IPS DF 6.9 (cell line): ENCODE measurements around the gene MBTPS1.

Source experiments
- DNase-seq: peaks from one replicate; pipeline ENCODE4 v3.0.0-alpha.2; 2013; ENCODE audit warnings: low read depth, low spot score
- H3K27ac ChIP-seq: one replicate; pipeline ENCODE4 v1.5.1; 2013; ENCODE audit warnings: low read length, control low read depth
- H3K27me3 ChIP-seq: 2 replicates; pipeline ENCODE4 v1.6.1; 2013; ENCODE audit warnings: mild to moderate bottlenecking, low read length; ENCODE audit not compliant: control insufficient read depth, insufficient read depth
- H3K36me3 ChIP-seq: 2 replicates; pipeline ENCODE4 v1.6.1; 2013; ENCODE audit warnings: low read length; ENCODE audit not compliant: control insufficient read depth, insufficient read depth
- H3K4me1 ChIP-seq: 2 replicates; pipeline ENCODE4 v1.6.1; 2013; ENCODE audit warnings: low read length; ENCODE audit not compliant: control insufficient read depth, insufficient read depth
- H3K4me3 ChIP-seq: 2 replicates; pipeline ENCODE4 v1.5.1; 2013; ENCODE audit warnings: mild to moderate bottlenecking, low read length
- H3K9me3 ChIP-seq: 2 replicates; pipeline ENCODE4 v1.6.1; 2013; ENCODE audit warnings: low read length, inconsistent platforms; ENCODE audit not compliant: control insufficient read depth, insufficient read depth
- WGBS: extraction: QIAGEN DNeasy Blood & Tissue Kit; methylation state at CpG from one replicate; pipeline ENCODE4 v1.1.7; 2013; ENCODE audit warnings: mixed read lengths, missing lambda C conversion rate; ENCODE audit not compliant: insufficient read length, insufficient coverage; 5-methylcytosine and 5-hydroxymethylcytosine counted together

The MBTPS1 gene

DNA sequence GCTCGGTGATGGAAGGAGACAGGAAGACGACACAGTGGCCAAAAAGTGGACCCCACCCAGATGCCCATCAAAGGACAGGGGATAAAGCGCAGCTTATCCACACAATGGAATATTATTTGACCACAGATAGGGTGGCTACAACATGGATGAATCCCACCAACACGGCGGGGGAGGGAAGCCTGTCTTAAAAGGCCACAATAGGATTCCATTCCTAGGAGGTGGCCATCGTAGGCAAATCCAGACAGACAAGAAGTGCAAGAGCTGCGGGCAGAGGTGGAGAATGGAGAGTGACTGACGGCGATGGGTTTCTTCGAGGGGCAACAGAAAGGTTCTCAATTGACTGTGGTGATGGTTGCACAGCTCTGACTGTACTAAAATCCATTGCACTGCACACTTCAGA lies 90.1 kb downstream of the MBTPS1 start:
- no CpG with 5 or more reads among the region's 10 CpGs for WGBS
- Histone ChIP-seq H3K27me3 (no peaks in the 10 kb centered on the region), H3K36me3 (no peaks in the 10 kb centered on the region), H3K4me3 (no peak overlapping the region), H3K27ac (no peak overlapping the region), H3K9me3 (no peaks in the 10 kb centered on the region), H3K4me1 (no peaks in the 10 kb centered on the region; the same call in 1 of the 2 replicates)
- DNase-seq = no peak

DNA sequence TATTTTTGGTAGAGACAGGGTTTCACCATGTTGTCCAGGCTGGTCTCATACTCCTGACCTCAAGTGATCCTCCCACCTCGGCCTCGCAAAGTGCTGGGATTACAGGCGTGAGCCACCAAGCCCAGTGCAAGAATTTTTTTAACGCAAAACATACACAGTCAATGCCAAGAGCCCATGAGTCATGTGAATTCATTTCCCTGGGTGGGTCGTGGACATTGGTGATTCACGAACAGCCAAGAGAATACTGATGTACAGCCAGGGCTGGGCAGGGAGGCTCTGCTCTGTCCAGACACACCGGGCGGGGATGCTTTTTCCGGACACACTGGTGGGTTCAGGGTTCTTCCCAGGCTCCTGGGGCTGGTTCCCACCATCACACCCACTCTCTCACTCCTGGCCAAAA lies 91.9 kb downstream of the MBTPS1 start:
- Histone ChIP-seq H3K27ac (no peak overlapping the region), H3K9me3 (no peaks in the 10 kb centered on the region), H3K4me1 (no peaks in the 10 kb centered on the region), H3K36me3 (no peaks in the 10 kb centered on the region), H3K4me3 (no peak overlapping the region), H3K27me3 (no peaks in the 10 kb centered on the region)
- no peak for DNase-seq
- WGBS = no CpG with 5 or more reads among the region's 9 CpGs

DNA sequence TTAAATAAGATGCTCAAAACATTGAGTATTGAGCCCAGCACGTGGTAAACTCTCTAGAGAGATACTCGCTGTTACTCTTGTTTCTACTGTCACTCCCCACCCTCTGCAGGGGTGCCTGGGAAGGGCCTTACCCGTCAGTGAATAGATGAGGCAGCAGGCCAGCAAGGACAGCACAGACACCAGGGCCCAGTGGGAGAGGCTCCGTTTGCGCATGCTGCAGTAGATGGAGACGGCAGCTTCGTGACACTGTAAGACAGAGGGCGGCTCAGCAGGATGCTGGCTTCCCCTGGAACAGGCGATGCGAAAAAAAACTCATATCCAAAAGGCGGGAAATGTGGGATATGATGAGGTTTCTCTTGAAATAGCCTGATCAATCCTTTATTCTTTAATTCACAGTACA lies 94.1 kb downstream of the MBTPS1 start:
- WGBS = no CpG with 5 or more reads among the region's 11 CpGs
- DNase-seq = no peak
- Histone ChIP-seq H3K27me3 (no peaks in the 10 kb centered on the region), H3K9me3 (no peaks in the 10 kb centered on the region), H3K4me3 (no peak overlapping the region), H3K36me3 (no peaks in the 10 kb centered on the region), H3K27ac (no peak overlapping the region), H3K4me1 (no peaks in the 10 kb centered on the region)

DNA sequence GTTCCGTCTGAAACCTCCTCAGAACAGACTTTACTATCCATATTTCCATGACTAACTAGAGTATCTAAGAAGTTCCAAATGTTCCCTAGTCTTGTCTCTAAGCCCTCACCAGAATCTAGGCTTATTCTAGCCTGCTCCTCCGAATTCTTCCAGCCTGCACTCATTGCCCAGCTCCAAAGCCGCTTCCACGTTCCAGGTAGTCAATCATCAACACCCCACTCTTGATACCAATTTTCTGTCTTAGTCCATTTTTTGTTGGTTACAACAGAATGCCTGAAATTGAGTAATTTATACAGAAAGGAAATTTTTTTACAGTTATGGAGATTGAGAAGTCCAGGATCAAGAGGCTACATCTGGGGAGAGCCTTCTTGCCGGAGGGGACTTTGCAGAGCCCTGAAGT lies 95.3 kb downstream of the MBTPS1 start:
- no CpG with 5 or more reads among the region's 5 CpGs for WGBS
- no peaks in the 10 kb centered on the region for H3K4me1 ChIP-seq
- H3K27ac ChIP-seq = no peak overlapping the region
- no peaks in the 10 kb centered on the region for H3K36me3 ChIP-seq
- DNase-seq = no peak
- H3K4me3 ChIP-seq = no peak overlapping the region
- H3K27me3 ChIP-seq = no peaks in the 10 kb centered on the region
- no peaks in the 10 kb centered on the region for H3K9me3 ChIP-seq

DNA sequence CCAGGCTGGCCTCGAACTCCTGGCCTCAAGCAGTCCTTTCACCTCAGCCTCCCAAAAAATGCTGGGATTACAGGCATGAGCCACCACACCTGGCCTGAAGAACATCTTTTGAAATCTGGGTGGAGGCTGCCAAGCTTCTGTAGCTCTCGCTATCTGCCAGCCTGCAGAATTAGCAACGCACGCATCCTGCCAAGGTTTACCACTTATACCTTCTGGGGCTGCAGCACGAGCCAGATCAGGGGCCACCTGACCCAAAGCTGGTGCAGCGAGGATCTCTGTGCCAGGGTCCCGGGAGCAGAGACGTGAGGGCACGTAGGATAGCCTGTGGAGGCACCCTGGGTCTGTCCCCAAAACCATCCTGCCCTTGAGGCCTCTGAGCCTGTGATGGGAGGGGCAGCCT lies 96.4 kb downstream of the MBTPS1 start:
- WGBS = no CpG with 5 or more reads among the region's 9 CpGs
- H3K36me3 ChIP-seq = no peaks in the 10 kb centered on the region
- no peaks in the 10 kb centered on the region for H3K4me1 ChIP-seq

DNA sequence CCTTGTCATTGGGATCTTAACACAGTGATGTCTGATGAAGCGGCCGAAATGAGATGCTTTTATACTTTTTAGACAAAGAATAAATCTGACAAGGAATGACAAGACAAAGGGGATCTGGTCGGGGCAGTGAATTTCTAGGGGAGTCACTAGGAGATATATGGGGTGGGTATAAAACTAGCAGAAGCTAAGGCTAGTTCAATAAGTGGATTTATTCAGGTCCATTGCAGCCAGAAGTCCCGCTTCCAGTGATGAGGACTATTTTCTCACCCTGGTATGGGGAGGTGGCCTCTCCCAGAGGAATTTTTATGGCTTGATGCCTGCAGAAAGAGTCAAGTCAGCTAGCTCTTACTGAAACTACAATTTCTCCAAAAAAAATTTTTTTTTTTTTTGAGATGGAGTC lies 98.0 kb downstream of the MBTPS1 start:
- no CpG with 5 or more reads among the region's 4 CpGs for WGBS

More for the DNA sequence above, 96.4 kb downstream of the MBTPS1 start:
- no peak overlapping the region for H3K4me3 ChIP-seq
- H3K27ac ChIP-seq = no peak overlapping the region
- H3K27me3 ChIP-seq = no peaks in the 10 kb centered on the region
- no peak for DNase-seq
- H3K9me3 ChIP-seq = no peaks in the 10 kb centered on the region

DNA sequence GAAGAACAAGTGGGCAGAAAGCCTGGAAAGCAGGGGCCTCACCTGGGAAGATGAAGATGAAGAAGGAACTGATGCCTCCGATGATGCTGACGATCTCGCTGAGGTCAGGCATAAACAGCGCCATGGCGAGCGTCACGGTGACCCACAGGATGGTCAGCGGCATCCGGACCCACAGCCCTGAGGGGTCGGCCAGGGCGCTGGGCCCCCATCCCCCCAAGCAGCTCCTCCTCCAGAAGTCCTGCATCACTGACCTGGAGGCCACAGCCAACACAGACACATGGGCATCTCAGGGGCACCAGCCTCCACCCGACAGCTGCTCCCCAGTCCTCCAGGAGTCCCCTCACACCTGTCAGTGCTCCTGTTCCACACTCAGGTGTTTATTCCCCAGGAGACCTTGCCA lies 100.3 kb downstream of the MBTPS1 start:
- DNase-seq = no peak
- H3K27ac ChIP-seq = no peak overlapping the region
- no CpG with 5 or more reads among the region's 12 CpGs for WGBS
- H3K4me1 ChIP-seq = no peaks in the 10 kb centered on the region
- no peaks in the 10 kb centered on the region for H3K36me3 ChIP-seq
- no peak overlapping the region for H3K4me3 ChIP-seq
- no peaks in the 10 kb centered on the region for H3K27me3 ChIP-seq
- H3K9me3 ChIP-seq = no peaks in the 10 kb centered on the region

More for the DNA sequence above, 98.0 kb downstream of the MBTPS1 start:
- Histone ChIP-seq H3K4me3 (no peak overlapping the region), H3K27me3 (no peaks in the 10 kb centered on the region), H3K4me1 (no peaks in the 10 kb centered on the region), H3K27ac (no peak overlapping the region), H3K9me3 (no peaks in the 10 kb centered on the region), H3K36me3 (no peaks in the 10 kb centered on the region)
- DNase-seq = no peak

DNA sequence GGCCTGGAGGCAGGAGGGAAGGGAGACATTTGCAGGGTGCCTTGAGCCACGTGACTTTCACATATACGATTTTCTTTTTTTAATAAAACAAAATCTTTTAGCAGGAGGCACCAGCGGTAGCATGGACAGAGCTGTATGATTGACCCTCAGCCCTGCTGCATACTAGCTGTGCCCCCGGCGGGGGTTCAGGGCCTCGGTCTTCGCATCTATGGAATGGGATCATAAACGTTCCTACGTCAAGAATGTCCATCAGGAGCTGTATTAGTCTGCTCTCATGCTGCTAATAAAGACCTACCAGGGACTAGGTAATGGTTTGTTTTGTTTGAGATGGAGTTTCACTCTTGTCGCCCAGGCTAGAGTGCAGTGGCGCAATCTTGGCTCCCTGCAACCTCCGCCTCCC lies 101.3 kb downstream of the MBTPS1 start:
- WGBS = no CpG with 5 or more reads among the region's 12 CpGs
- H3K36me3 ChIP-seq = no peaks in the 10 kb centered on the region

DNA sequence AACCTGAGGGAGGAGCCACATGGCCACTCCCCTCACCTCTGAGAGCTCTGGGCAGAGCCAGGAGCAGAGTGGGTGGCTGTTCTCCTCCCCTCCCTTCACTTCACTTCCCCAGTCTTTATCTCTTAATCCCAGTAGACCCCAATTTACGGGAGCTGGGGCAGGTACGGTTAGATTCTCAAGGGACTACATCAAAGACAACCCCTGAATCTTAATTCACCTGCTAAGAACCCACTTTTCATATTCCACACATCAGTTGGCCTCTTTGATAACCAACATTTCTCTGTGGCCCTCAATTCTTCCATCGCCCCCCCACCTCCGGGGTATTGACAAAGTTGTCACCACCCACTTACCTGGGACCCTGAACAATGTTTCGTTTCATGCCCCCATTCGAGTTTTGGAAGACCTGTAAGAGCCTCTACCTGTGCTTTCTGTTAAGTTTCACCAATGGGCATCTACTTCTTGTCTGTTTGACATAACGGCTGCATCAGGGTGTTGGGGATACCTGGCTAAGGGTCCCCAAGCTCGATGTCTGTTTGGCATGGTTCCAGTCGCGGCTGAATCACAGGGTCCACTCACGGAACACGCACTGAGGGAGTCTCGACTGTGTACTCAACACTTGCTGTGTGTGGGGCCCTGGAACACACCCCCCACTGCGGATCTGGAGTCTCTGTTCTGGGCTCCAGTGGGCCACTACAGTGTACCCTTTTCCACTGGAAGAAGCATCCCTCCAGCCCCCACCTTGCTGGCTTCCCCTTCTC lies 102.0 kb downstream of the MBTPS1 start:
- no peaks in the 10 kb centered on the region for H3K4me1 ChIP-seq
- no peaks in the 10 kb centered on the region for H3K9me3 ChIP-seq
- H3K36me3 ChIP-seq = no peaks in the 10 kb centered on the region
- no peaks in the 10 kb centered on the region for H3K27me3 ChIP-seq
- DNase-seq = no peak
- H3K4me3 ChIP-seq = no peak overlapping the region
- no peak overlapping the region for H3K27ac ChIP-seq
- WGBS = no CpG with 5 or more reads among the region's 14 CpGs

More for the DNA sequence above, 101.3 kb downstream of the MBTPS1 start:
- DNase-seq = no peak
- Histone ChIP-seq H3K27me3 (no peaks in the 10 kb centered on the region), H3K4me1 (no peaks in the 10 kb centered on the region), H3K9me3 (no peaks in the 10 kb centered on the region), H3K4me3 (no peak overlapping the region), H3K27ac (no peak overlapping the region)

DNA sequence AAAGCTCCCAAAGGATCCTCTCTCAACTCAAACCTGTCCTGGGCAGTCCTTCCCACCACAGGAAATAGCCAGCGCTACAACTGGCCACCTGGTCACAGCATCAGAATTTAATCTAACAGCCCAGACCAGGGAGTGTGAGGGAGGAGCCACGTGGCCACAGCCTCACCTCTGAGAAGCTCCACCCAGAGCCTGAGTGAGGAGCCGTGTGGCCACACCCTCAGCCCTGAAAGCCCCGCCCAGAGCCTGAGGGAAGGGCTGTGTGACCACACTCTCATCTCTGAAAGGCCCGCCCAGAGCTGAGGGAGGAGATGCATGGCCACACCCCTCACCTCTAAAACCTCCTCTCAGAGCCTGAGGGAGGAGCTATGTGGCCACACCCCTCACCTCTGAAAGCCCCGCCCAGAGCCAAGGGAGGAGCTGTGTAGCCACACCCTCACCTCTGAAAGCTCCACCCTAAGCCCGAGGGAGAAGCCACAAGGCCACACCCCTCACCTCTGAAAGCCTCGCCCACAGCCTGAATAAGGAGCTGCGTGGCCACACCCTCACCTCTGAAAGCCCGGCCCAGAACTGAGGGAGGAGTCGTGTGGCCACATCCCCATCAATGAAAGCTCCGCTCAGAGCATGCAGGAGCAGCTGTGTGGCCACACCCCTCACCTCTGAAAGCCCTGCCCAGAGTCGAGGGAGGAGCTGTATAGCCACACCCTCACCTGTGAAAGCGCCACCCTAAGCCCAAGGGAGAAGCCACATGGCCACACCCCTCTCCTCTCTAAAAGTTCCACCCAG lies 102.8 kb downstream of the MBTPS1 start:
- Histone ChIP-seq H3K36me3 (no peaks in the 10 kb centered on the region), H3K4me3 (no peak overlapping the region), H3K9me3 (no peaks in the 10 kb centered on the region), H3K27ac (no peak overlapping the region), H3K27me3 (no peaks in the 10 kb centered on the region), H3K4me1 (no peaks in the 10 kb centered on the region; the same call in 1 of the 2 replicates)
- WGBS = no CpG with 5 or more reads among the region's 14 CpGs
- DNase-seq = peak; percentile 97
